C4-2B (cell line): Measurements from ENCODE around the gene DPM2.

Experiments
- CTCF ChIP-seq: fragments of 450-650 bp; conservative IDR thresholded peaks from 2 replicates; pipeline ENCODE4 v1.5.1; 2017; ENCODE audit warnings: mild to moderate bottlenecking
- ZFX ChIP-seq: fragments of 450-650 bp; IDR thresholded peaks from 2 replicates; pipeline ENCODE4 v1.6.1; 2017

DNA sequence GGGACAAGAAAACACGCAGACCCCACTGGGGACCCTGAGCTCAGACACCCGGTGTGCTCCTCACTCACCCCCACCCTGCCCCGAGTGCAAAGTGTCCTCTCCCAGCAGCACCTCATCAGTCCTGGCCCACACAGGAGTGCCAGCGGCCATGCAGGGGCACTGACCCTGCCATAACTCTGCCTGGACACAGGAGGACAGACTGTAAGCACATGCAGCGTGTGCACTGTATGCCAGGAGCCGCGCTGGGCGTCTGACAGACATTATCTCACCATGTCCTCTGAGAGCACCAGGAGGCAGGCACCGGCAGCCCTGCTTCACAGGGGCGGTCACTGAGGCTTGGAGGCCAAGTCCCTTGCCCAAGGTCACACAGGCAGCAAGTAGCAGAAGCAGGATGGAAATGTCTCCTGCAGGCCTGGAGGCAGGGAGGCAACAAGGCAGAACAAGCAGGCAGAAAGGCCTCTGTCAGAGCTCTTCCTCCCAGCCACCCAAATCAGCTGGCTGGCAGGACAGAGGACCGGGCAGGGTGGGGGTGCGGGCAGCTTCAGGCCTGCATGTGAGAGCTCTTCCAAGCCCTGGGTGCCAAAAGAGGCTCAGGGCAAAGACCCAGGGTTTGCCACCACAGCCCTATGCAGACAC lies 34.7 kb upstream of the DPM2 start:
- no peak for TF ChIP-seq CTCF
- no peak for TF ChIP-seq ZFX
